ENCODE measurements around the gene ACP3.
"Not testable (repeated sequence)": the region's sequence is repeated elsewhere in the genome, so short reads cannot be mapped to it uniquely, and the experiment has no call there.

Gene ACP3

DNA sequence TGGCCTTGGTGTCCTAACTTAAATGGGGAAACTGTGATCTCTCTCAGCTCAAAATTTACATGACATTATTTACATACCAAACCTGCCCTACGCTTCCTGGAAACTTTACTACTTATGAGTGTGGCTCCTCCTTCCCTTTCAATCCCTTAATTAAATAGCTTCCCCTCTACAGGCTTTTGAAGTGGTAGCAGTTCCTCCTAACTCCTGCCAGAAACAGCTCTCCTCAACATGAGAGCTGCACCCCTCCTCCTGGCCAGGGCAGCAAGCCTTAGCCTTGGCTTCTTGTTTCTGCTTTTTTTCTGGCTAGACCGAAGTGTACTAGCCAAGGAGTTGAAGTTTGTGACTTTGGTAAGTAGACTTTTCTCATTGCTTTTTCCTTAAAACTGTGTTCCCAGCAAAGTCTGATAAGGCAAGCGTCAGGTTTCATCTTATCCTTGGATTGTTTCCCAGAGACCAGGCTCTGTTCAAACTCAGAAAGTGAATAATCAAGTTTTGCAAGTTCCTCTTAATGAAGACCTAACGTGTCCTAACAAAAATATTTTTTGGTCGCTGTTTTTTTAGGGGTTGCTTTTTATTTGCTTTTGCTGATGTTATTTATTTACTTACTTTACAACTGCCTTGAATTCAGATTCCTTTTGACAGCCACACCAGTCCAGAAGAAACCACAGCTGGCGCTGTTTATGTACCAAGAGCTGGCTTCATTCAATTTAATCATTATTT, at the start of gene ACP3:
Gene ACP3, plus strand, starts transcription at position 179 of the 720 bp plus-strand sequence. Its CDS starts 50 bp downstream, at position 229.
- peak; percentile 85 for DNase-seq

DNA sequence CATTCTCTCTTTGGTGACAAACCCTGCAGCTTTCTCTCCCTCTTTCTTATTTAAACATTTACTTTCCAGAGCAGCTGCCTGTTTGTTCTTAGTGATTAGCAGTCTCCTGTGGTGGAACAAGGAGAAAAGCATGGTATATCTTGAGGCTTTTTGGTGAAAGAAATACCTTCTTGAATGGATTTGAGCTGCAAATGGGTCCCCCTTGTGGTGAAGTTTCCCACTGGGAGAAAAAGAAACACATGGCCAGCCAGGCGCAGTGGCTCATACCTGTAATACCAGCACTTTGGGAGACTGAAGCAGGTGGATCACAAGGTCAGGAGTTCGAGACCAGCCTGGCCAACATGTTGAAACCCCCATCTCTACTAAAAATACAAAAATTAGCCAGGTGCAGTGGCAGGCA, 48.3 kb upstream of the ACP3 start:
- DNase-seq: peak; percentile 39

- DNase-seq: no peak
These were observed 44.2 kb upstream of the ACP3 start for GRCh38 chr3:132273036-132273435.

DNA sequence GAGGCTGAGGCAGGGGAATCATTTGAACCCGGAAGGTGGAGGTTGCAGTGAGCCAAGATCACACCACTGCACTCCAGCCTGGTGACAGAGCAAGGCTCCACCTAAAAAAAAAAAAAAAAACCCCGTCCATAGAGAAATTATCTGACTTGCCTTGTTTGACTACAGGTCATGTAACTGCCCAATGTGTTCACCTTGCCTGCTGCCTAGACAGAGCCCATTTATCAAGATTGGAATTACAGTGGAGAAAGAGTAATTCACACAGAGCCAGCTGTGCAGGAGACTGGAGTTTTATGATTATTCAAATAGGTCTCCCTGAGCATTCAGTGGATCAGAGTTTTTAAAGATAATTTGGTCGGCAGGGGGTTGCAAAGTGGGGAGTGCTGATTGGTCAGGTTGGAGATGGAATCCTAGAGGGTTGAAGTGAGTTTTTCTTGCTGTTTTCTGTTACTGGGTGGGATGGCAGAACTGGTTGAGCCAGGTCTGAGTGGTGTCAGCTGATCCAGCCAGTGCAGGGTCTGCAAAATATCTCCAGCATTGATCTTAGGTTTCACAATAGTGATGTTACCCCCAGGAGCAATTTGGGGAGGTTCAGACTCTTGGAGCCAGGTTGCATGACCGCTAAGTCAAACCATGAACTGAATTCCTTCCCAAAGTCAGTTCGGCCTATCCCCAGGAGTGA, 40.8 kb upstream of the ACP3 start:
- no peak for DNase-seq

DNA sequence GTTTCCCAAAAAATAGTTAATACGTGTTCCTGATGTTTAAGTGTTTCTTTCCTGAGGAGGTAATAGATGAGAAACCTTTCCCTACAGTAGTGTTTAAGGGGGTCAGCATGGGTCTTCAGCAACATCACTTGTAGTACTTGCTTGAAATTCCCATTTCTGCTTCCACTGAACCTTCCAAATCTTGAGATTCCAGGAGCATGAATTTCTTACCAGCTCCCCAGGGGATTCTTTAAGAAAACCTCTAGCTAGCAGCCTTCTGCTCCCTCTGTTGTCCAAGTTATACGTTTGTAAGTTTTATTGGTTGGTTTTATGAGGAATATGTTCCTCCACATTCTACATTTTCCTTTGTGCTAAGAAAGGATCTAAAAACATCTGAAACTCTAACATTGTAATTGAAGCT, 38.2 kb upstream of the ACP3 start:
- no peak for DNase-seq

GRCh38 chr3:132283440-132283839, 33.8 kb upstream of the ACP3 start:
- peak; percentile 95 for DNase-seq

DNA sequence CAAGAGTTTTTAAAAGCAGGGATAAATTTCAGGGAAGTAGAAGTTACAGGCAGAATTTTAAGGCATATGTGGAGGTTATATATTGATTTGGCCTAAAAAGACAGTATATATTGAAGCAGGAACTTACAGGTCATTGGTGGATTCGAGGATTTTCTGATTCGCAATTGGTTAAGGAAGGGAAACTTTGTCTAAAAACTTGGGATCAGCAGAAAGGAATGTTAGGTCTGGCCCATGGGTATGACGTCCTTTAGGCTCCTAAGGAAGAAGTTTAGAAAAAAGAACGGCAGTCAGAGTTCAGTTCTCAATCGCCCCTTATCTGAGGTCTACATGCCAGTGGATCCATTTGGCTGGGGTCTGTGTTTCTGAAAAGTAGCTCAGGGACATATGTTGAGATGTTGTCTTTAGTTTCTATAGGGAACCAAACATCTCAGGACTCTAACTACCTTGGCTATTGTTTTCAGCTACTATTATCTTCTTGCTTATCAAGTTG, 33.2 kb upstream of the ACP3 start:
- DNase-seq: peak; percentile 13

DNA sequence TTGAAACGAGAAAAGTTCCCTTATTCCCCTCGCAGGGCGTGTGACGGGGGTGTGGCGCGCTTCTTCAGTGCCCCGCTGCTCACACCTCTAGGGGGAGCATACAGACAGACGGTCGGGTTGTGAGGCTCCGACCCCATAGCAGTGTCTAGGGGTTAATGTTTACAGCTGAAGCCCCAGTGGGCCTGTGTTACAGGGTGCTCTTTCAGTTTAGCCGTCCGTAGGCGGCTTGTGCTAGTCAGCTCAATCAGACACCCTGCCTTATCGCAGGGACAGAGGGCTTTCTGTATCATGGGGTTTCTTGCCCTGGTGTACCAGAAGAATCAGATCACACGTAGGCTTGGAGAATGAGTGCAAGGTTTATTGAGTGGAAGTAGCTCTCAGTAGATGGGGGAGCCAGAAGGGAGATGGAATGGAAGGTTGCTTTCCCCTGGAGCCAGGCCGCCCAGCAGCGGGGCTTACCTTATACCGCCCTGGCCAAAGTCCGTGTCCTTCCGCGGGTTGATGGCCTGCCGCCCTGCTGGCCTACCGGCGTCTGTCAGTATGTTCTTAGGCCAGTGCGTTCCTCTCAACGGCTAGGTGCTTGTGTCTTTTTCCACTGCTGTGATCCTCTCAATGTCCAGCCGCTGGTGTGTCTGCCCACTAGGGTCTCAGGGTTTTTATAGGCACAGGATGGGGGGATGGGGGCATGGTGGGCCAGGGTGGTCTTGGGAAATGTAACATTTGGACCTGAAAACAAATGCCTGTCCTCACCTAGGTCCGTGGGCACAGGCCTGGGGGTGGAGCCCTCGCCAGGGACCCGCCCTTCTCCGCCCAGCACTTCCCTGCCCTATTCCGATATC, 32.2 kb upstream of the ACP3 start:
- DNase-seq: no peak

DNA sequence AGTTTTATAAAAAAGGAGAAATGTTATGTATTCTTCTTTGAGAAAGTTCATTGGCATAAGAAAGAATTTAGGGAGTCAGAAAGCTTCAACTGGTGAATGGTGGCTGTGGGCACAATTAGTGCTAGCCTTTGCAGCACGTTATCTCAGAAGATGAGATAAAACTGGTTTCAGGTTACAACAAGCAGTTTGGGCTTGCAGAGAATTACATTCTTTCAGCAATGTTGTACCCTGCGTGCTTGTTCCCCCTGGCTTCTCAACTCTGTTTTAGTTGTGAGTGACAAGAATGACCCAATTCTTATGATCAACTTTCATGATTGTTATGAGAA, 31.6 kb upstream of the ACP3 start:
- no peak for DNase-seq

GRCh38 chr3:132286035-132286434, 31.2 kb upstream of the ACP3 start:
- DNase-seq: no peak

GRCh38 chr3:132288357-132288756, 28.9 kb upstream of the ACP3 start:
- DNase-seq: no peak

GRCh38 chr3:132289316-132289715, 27.9 kb upstream of the ACP3 start:
- DNase-seq: no peak

- DNase-seq: peak; percentile 89
These were observed 26.4 kb upstream of the ACP3 start for GRCh38 chr3:132290833-132291232.

DNA sequence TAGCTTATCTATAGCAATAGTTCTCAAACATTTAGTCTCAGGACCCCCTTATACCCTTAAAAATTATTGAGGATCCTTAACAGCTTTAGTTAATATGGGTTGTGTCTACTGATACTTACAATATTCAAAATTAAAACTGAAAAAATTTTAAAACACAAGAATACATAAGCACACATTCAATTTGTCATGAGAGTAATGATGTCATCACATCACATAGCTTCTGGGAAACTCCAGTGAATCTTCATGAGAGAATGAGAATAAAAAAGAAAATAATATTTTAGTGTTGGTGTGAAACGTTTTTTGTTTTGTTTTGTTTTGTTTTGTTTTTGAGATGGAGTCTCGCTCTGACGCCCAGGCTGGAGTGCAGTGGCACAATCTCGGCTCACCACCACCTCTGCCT, 25.2 kb upstream of the ACP3 start:
- peak; percentile 66 for DNase-seq

GRCh38 chr3:132293251-132293650, 24.0 kb upstream of the ACP3 start:
- peak; percentile 63 for DNase-seq

GRCh38 chr3:132294906-132295305, 22.3 kb upstream of the ACP3 start:
- DNase-seq: no peak

DNA sequence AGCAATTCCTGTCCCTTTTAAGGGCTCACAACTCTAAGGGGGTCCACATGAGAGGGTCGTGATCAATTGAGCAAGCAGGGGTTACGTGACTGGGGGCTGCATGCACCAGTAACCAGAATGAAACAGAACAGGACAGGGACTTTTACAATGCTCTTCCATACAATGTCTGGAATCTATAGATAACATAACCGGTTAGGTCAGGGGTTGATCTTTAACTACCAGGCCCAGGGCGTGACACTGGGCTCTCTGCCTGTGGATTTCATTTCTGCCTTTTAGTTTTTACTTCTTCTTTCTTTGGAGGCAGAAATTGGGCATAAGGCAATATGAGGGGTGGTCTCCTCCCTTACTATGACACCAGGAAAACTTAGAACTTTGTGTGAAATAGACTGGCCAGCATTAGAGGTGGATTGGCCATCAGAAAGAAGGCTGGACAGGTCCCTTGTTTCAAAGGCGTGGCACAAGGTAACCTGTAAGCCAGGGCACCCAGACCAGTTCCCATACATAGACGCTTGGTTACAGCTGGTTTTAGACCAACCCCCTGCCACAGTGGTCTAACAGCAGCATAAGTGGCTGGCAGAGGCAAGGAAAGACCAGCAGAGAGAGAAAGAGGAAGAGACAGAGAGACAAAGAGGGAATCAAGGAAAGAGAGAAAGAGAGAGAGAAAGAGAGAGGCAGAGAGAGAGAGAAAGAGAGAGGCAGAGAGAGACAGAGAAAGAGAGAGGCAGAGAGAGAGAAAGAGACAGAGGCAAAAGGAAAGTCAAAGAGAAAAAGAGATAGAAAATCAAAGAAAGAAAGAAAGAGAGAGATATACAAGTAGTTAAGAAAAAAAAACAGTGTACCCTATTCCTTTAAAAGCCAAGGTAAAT, 13.6 kb upstream of the ACP3 start:
- not testable (repeated sequence) for DNase-seq

DNA sequence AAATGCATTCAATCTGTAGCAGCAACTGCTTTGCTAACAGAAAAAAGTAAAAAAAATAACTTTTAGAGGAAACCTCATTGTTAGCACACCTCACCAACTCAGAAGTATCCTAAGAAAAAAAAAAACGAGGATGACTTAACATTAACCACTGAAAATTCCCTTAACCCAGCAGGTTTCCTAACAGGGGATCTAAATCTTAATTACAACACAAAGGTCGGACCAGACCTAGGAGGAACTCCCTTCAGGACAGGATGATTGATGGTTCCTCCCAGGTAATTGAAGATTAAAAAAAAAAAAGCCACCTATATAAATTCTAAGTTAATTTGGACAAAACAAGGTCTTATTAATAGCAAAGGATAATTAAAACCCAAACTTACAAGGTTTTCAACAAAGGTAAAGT, 12.9 kb upstream of the ACP3 start:
- DNase-seq: not testable (repeated sequence)

- not testable (repeated sequence) for DNase-seq
These were observed 7.2 kb upstream of the ACP3 start for GRCh38 chr3:132310057-132310456.

DNA sequence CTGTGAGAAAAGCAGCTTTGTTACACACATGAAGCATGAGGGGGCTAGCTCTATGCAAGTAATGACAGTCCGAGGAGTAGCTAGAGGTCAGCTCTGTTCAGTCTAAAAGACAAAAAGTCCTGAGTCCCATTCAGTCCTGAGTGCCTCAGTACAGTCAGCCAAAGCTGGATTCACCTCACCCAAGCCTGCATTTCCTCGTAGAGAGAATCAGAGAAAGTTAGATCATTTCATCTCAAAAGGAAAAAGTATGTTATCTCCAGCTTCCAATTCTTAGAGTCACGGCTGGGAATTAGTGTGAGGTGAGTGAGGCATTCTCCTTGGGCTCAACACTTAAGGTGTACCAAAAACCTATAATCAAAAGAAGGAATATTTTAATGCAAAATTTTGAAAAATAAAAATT, 5.9 kb upstream of the ACP3 start:
- DNase-seq: no peak

DNA sequence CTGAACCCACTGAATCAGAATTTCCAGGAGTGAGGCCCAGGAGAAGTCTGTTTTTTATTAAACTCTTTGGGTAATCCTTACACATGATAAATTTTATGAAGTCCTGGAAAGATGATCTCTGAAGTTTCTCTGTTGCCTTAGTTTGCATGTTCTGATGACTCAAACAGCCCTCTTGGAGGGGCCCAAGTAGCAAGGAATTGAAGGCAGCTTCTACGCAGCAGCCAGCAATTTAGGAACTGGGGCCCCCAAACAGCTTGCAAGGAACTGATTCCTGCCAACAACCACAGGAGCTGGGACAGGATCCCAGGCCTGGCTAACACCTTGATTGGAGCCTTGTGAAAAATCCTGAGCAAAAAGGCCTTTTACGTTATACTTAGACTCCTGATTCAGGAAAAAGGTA, 5.4 kb upstream of the ACP3 start:
- DNase-seq: no peak

GRCh38 chr3:132315851-132316250, 1.4 kb upstream of the ACP3 start:
- no peak for DNase-seq

GRCh38 chr3:132318451-132318850, 1.2 kb downstream of the ACP3 start:
- DNase-seq: no peak

All from inflammatory macrophage treated with lipopolysaccharide for 4 hours (primary cell).